K562 (cell line): ENCODE data around the gene DEK. TPM values are rescaled to one million over a fixed set of nuclear protein-coding genes. Genes with fewer than 3 reads are reported as not detected.

Source experiments
- BHLHE40 ChIP-seq: IDR thresholded peaks from 2 replicates; pipeline ENCODE4 v1.6.1; 2011; ENCODE audit warnings: low read length, improper control_type of control experiment
- BRCA1 ChIP-seq, 2 experiments: fragments of 450-650 bp in 1 of 2; sonication (generic) in 1 of 2; formaldehyde crosslinking in 1 of 2; IDR thresholded peaks; 2 replicates each; pipeline versions ENCODE4 v1.5.0 to v1.6.1; 2017 to 2020; ENCODE audit warnings: mild to moderate bottlenecking in 1 of 2, missing genetic modification reagents in 1 of 2
- CC2D1A ChIP-seq: fragments of 450-650 bp; IDR thresholded peaks from 2 replicates; pipeline ENCODE4 v1.6.1; 2017; ENCODE audit warnings: mild to moderate bottlenecking
- DLX4 ChIP-seq: fragments of 250-450 bp; sonication (Bioruptor Pico); IDR thresholded peaks from 2 replicates; pipeline ENCODE4 v1.6.1; 2021; ENCODE audit warnings: mild to moderate bottlenecking
- DPF2 ChIP-seq: fragments of 450-650 bp; IDR thresholded peaks from 2 replicates; pipeline ENCODE4 v1.6.1; 2016
- EHMT2 ChIP-seq: fragments of 450-650 bp; IDR thresholded peaks from 2 replicates; pipeline ENCODE4 v1.6.1; 2018; ENCODE audit warnings: antibody characterized with exemption
- ELF1 ChIP-seq: fragments of 200-800 bp; sonication (Bioruptor generic); IDR thresholded peaks from 2 replicates; pipeline ENCODE4 v1.6.1; 2016; ENCODE audit warnings: missing genetic modification characterization, missing compliant biosample characterization
- ELF4 ChIP-seq: fragments of 450-650 bp; formaldehyde crosslinking; IDR thresholded peaks from 2 replicates; pipeline ENCODE4 v1.4.0; 2022; ENCODE audit warnings: missing genetic modification characterization
- GMEB1 ChIP-seq: fragments of 250-450 bp; sonication (Bioruptor Pico); IDR thresholded peaks from 2 replicates; pipeline ENCODE4 v1.4.0; 2020; ENCODE audit warnings: mild to moderate bottlenecking
- HIVEP1 ChIP-seq: fragments of 250-450 bp; sonication (Bioruptor Pico); IDR thresholded peaks from 2 replicates; pipeline ENCODE4 v1.4.0; 2020; ENCODE audit warnings: mild to moderate bottlenecking
- MTA3 ChIP-seq: fragments of 450-650 bp; formaldehyde crosslinking; IDR thresholded peaks from 2 replicates; pipeline ENCODE4 v1.6.1; 2017; ENCODE audit warnings: mild to moderate bottlenecking, borderline replicate concordance
- NBN ChIP-seq: fragments of 450-650 bp; IDR thresholded peaks from 2 replicates; pipeline ENCODE4 v1.6.1; 2016; ENCODE audit warnings: low read depth, mild to moderate bottlenecking
- NR2C1 ChIP-seq, 2 experiments: fragments of 450-650 bp; IDR thresholded peaks; 2 replicates each; pipeline ENCODE4 v1.6.1; 2017; ENCODE audit warnings: mild to moderate bottlenecking in 2 of 2, antibody characterized with exemption in 1 of 2, inconsistent platforms in 1 of 2, missing compliant biosample characterization in 1 of 2, missing genetic modification characterization in 1 of 2
- NRF1 ChIP-seq, 2 experiments: fragments of 450-650 bp; IDR thresholded peaks in 1 of 2; conservative IDR thresholded peaks in 1 of 2; 2 replicates each; pipeline ENCODE4 v1.6.1; 2014; ENCODE audit warnings: mild to moderate bottlenecking in 2 of 2
- PHB2 ChIP-seq: fragments of 450-650 bp; IDR thresholded peaks from 2 replicates; pipeline ENCODE4 v1.6.1; 2017; ENCODE audit warnings: low read depth
- POLR2B ChIP-seq: fragments of 450-650 bp; IDR thresholded peaks from 2 replicates; pipeline ENCODE4 v1.6.1; 2018; ENCODE audit warnings: low read depth; ENCODE audit not compliant: partially characterized antibody
- SREBF2 ChIP-seq: sonication (generic); formaldehyde crosslinking; IDR thresholded peaks from 2 replicates; pipeline ENCODE4 v1.4.0; 2020; ENCODE audit warnings: mild to moderate bottlenecking, missing genetic modification reagents
- STAG1 ChIP-seq: sonication (generic); formaldehyde crosslinking; IDR thresholded peaks from 2 replicates; pipeline ENCODE4 v1.5.0; 2020; ENCODE audit warnings: missing genetic modification reagents, borderline replicate concordance
- ZNF347 ChIP-seq: fragments of 450-650 bp; formaldehyde crosslinking; IDR thresholded peaks from 2 replicates; pipeline ENCODE4 v1.4.0; 2020; ENCODE audit warnings: low read depth, mild to moderate bottlenecking, moderate library complexity
- ZNF609 ChIP-seq: sonication (generic); formaldehyde crosslinking; IDR thresholded peaks from 2 replicates; pipeline ENCODE4 v1.8.1; 2023; ENCODE audit warnings: missing genetic modification reagents, mild to moderate bottlenecking, borderline replicate concordance
- ZNF79 ChIP-seq: fragments of 250-450 bp; sonication (Bioruptor Pico); IDR thresholded peaks from 2 replicates; pipeline ENCODE4 v1.4.0; 2020; ENCODE audit warnings: low read depth, mild to moderate bottlenecking, moderate library complexity
- polyA plus RNA-seq, 8 experiments: library from polyadenylated mRNA; depleted of rRNA in 4 of 8; stranded (reverse) in 5 of 8; unstranded in 3 of 8; fragments of >200 nt; fragmentation: Nextera tagmentation in 2 of 8; fragmentation: Illumina TruSeq in 1 of 8; extraction: Ambion mirVana in 2 of 8; extraction: Trizol in 1 of 8; gene quantifications; 2 replicates each; pipeline versions ENCODE4 v1.2.1 to v1.2.3, GENCODE V29; 2011 to 2014; ENCODE audit warnings: inconsistent platforms in 1 of 8, missing spikeins in 1 of 8
- total RNA-seq, 7 experiments: library from RNA; depleted of rRNA in 6 of 7; stranded (reverse); fragments of >200 nt in 6 of 7; fragmentation: Illumina TruSeq in 2 of 7; extraction: Trizol in 2 of 7; gene quantifications; 2 replicates each; pipeline versions ENCODE4 v1.2.1 to v1.2.3, GENCODE V29; 2011 to 2021; ENCODE audit warnings: low replicate concordance in 1 of 7

The DEK gene
- total and polyA plus RNA-seq, 9 of the 15 experiments (the other 6 are each of a cell fraction or from before 2014, with no cell fraction given) = 82.3 to 338 (median 184) TPM

- TF ChIP-seq GMEB1 (CRISPR knock-in tag) = no peak
- TF ChIP-seq MTA3 = no peak
- no peak for TF ChIP-seq DLX4 (CRISPR knock-in tag)
- no peak; the same call in 1 of the 2 replicates for TF ChIP-seq NR2C1 (IDR thresholded peaks at IDR 0.05)
- no peak for TF ChIP-seq NR2C1 (tag; IDR thresholded peaks at IDR 0.05)
- TF ChIP-seq ZNF79 = no peak
- no peak for TF ChIP-seq EHMT2
- TF ChIP-seq PHB2 = no peak
- TF ChIP-seq ZNF347 (CRISPR knock-in tag) = no peak
- TF ChIP-seq DPF2 = peak; percentile 40
- peak; percentile 54 for TF ChIP-seq POLR2B
- TF ChIP-seq STAG1 = no peak
- no peak for TF ChIP-seq SREBF2
- peak; percentile 58 to 61; a peak in 3 of 4 replicates for TF ChIP-seq NRF1 (conservative IDR thresholded peaks at IDR 0.05 in 1 of 2, IDR thresholded peaks at IDR 0.05 in 1 of 2)
- peak; percentile 71; the same call in 1 of the 2 replicates for TF ChIP-seq NBN
- no peak for TF ChIP-seq HIVEP1 (CRISPR knock-in tag)
- no peak for TF ChIP-seq ELF4 (CRISPR knock-in tag)
- no peak for TF ChIP-seq BHLHE40
- no peak for TF ChIP-seq BRCA1 (IDR thresholded peaks at IDR 0.05)
- TF ChIP-seq BRCA1 (CRISPR knock-in tag; IDR thresholded peaks at IDR 0.05) = no peak
- no peak; the same call in 1 of the 2 replicates for TF ChIP-seq ELF1 (tag)
- no peak for TF ChIP-seq ZNF609 (CRISPR knock-in tag)
- 0 out of 2 replicates have a peak, but pooled peaks have one; percentile 21 for TF ChIP-seq CC2D1A
These were observed 712 bp downstream of the DEK start (continued) for GRCh38 chr6:18263418-18264218.
